Jurkat, Clone E6-1 (cell line): ENCODE results near the gene SCAF8. TPM values are rescaled to one million over a fixed set of nuclear protein-coding genes. Genes with fewer than 3 reads are reported as not detected.
"Not testable (repeated sequence)": the region's sequence is repeated elsewhere in the genome, so short reads cannot be mapped to it uniquely, and the experiment has no call there.

Experiments used
- DNase-seq: peaks from one replicate; pipeline ENCODE4 v3.0.0-alpha.2; 2011; ENCODE audit warnings: low read depth, low spot score
- H3K4me3 ChIP-seq: 2 replicates; pipeline ENCODE4 v1.5.1; 2011; ENCODE audit warnings: mild to moderate bottlenecking, low read length, control low read depth, moderate library complexity
- polyA plus RNA-seq: library from polyadenylated mRNA; unstranded; fragments of >200 nt; gene quantifications from one replicate; pipeline ENCODE4 v1.2.1, GENCODE V29; 2012; ENCODE audit warnings: missing spikeins; ENCODE audit not compliant: insufficient read length, insufficient read depth

The SCAF8 gene, protein sequence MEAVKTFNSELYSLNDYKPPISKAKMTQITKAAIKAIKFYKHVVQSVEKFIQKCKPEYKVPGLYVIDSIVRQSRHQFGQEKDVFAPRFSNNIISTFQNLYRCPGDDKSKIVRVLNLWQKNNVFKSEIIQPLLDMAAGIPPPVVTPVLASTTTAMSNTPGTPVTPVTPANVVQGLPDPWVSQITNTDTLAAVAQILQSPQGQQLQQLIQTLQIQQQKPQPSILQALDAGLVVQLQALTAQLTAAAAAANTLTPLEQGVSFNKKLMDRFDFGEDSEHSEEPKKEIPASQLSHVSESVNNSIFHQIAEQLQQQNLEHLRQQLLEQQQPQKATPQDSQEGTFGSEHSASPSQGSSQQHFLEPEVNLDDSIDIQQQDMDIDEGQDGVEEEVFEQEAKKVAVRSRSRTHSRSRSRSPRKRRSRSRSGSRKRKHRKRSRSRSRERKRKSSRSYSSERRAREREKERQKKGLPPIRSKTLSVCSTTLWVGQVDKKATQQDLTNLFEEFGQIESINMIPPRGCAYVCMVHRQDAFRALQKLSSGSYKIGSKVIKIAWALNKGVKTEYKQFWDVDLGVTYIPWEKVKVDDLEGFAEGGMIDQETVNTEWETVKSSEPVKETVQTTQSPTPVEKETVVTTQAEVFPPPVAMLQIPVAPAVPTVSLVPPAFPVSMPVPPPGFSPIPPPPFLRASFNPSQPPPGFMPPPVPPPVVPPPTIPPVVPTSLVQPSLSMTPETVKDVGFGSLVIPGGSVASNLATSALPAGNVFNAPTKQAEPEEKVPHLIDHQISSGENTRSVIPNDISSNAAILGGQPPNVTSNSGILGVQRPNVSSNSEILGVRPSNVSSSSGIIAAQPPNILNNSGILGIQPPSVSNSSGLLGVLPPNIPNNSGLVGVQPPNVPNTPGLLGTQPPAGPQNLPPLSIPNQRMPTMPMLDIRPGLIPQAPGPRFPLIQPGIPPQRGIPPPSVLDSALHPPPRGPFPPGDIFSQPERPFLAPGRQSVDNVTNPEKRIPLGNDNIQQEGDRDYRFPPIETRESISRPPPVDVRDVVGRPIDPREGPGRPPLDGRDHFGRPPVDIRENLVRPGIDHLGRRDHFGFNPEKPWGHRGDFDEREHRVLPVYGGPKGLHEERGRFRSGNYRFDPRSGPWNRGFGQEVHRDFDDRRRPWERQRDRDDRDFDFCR (N-terminal part only)
- 12.9 TPM for polyA plus RNA-seq

DNA sequence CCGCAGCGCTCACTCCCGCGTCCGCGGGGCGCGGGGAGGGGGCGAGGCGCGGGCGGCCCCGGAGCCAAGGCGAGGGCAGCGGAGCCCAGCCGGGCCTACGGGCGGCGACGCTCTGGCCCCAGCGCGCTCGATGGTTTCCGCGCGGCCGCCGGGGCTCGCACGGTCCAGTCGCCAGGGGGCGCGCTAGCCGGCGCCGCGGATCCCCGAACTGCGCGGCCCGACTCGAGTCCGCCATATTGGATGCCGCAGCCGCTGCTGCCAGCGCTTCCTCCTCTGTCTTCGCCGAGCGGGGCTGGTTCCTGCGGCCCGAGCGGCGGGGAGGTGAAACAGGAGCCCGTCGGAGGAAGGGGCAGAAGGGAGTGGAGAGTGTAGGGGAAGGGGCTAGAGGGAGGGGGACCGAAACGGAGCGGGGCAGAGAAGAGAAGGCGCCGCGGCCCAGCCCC lies at the start of gene SCAF8:
Gene SCAF8 (plus strand): TSS at position 234 of the 443 bp plus-strand sequence. CDS start 485 bp downstream, outside the sequence.
- DNase-seq, result peak; percentile 64
- H3K4me3 ChIP-seq, result peak within 1 kb of the TSS; percentile 85

DNA sequence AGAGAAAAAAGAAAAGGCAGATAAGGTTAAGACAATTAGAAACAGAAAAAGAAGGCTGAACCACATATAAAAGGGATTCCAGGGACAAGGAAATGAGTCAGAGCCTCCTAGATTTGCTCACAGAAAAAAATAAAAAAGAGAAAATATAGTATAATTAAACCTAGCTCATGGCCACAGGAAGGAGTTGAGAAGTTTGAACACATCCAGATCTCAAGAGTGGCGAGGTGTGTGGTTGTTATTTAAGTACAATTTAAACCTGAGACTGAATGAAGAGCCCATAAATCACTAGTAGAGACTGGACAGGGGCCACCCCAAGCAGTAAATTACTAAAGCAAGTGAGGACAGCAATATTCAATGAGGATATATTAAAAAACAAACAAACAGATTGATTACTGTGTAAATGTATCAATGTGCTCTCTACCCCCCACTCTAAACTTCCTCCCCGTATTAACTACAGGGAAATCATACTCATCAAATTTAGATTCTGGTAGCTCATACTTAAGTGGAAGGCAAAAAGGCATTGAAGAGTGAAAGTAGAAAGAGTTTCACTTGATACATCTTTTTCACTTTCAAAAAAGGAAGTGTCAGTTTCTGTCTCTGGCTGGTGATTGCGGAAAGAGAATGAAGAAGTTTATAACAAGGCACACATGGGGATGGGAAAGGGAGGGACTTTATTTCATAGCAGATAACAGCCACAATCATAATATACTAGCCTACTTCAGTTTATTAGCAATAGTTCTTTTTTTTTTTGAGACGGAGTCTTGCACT lies 49.3 kb upstream of the SCAF8 start:
- no peak overlapping the region for H3K4me3 ChIP-seq
- DNase-seq, result no peak

DNA sequence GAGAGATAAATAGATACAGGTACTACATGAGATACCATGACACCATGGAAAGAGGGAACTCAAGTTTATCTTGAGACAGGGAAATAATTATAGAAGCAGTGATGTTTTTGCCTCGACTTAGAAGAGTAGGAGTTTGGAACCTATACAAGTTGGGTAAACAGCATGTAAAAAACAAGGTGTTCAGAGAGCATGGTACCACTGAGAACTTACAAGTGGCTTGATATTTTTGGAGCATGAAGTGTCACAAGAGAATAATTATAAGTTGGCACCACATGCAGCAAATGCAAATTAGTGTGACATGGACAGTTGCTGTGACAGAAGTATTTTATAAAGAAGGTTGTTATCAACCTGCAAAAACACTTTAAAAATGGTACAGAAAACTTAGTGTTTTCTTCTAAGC lies 47.1 kb upstream of the SCAF8 start:
- H3K4me3 ChIP-seq, result no peak overlapping the region
- no peak for DNase-seq

DNA sequence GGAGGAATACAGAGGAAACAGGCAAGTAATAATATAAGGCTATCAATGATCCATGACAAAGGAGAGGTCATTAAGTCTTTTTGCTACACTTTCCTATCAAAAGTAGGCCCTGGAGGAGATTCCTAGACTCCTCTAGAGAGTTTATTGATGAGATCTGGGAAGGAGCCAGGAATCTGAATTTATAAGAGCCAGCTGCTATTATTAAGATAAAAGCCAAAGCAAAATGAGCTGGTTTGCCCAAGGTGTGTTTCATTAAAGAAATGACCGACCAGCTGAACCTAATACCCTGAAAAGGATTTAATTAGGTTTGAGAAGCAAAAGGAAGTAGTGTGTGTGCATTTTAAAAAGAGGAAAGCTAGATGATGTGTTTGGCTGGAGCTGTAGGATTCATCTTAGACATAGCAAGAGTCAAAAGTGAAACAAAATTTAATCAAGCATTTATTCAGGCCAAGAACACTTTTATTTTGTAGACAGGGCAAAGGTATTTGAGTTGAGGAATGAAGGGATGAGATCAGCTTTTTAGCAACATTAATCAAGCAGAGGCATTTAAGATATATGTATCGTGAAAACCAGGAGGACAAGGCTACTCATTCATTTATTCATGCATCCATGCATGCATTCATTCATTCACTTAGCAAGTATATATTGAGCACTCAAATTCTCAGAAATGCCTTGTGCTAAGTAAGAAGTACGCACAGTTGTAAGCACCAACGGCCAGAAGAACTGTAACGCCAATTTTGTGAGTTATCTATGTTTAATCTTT lies 43.5 kb upstream of the SCAF8 start:
- no peak overlapping the region for H3K4me3 ChIP-seq
- DNase-seq, result no peak

DNA sequence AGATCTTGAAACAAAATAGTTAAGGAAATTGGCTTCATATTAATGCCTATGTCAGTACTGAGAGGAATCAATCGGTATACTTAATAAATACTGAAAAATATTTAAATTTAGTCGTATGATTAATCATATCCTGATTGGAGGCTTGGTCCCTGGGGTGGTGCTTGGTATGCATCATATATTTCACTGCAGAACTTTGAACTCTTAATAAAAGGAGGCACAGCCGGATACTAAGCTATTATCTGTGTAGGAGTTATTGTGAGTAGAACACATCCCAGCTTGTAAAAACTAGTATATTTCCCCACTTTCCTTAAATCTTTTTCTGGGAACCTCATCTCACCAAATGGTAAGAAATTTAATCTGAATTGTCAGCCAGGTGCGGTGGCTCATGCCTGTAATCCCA lies 42.4 kb upstream of the SCAF8 start:
- no peak overlapping the region for H3K4me3 ChIP-seq
- no peak for DNase-seq

DNA sequence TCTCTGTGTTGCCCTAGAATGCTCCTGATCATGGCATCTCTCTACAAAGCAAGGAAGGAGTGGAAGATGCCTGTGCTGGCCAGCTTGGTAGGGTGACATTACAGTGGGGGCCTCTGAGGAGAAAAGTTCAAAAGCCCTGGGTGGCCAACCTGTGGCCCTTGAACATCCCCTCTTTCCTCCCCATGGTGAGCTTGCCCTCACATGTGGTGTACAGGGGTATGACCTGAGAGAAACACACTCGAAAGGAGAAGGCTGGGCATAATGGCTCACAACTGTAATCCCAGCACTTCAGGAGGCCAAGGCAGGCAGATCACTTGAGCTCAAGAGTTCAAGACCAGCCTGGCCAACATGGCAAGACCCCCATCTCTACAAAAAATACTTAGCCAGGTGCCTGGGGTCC lies 36.6 kb upstream of the SCAF8 start:
- no peak overlapping the region for H3K4me3 ChIP-seq
- no peak for DNase-seq

DNA sequence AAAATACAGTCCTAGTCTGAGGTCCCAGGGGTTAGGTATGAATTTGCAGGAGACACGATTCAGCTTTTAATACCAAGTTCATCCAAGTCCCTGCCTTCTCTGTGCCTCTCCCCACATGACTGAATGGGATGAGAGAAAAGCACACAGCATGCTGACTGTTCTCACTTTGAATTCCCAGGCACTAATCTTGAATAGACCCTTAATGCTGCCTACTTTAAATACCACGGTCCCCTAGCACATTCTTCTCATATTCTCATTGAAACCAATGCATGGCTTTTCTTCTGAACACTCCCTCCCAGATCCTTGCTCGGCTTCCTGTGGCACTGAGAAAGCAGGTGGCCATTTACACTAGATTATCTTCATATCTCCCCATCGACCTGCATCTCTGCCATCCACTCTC lies 30.1 kb upstream of the SCAF8 start:
- no peak for DNase-seq
- H3K4me3 ChIP-seq, result no peak overlapping the region

DNA sequence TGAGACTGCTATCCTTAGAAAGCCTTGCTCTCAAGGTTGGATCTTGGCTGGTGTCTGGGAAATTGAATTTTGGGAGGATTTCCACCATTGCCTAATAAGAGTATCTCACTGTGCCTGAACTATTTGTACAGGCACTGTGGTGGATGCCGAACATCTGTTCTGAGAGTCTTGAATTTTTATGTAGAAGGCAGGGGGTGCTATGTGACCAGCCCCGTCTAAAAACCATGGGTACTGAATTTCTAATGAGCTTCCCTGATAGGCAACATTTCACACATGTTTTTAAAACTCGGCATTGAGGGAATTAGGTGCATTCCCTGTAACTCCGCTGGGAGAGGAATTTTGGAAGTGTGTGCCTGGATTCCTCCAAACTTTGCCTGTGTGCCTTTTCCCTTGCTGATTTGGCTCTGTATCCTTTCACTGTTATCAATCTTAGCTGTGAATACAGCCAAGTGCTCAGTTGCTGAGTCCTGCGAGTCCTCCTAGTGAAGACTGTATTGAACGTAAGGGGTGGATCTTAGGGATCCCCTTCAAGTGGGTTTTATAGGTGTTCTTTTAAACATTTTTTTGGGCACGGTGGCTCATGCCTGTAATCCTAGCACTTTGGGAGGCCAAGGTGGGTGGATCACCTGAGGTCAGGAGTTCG lies 27.6 kb upstream of the SCAF8 start:
- DNase-seq, result no peak
- H3K4me3 ChIP-seq, result no peak overlapping the region

DNA sequence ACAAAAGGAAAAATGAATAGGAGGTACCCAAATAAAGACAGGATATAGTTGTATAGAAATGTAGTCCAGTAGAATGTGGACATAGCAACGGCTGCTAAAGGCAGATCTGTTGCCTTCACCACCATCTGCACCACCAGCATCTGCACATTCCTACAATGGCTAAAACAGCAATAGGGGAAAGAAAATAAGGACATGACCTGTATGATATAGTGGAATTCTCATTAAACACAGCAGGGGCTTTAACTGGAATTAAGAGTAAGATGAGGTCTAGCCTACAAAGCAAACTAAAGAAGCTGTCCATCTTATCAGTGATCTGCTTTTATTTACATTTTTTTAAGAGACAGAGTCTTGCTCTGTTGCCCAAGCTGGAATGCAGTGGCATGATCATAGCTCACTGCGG lies 26.8 kb upstream of the SCAF8 start:
- H3K4me3 ChIP-seq, result no peak overlapping the region
- DNase-seq, result no peak

DNA sequence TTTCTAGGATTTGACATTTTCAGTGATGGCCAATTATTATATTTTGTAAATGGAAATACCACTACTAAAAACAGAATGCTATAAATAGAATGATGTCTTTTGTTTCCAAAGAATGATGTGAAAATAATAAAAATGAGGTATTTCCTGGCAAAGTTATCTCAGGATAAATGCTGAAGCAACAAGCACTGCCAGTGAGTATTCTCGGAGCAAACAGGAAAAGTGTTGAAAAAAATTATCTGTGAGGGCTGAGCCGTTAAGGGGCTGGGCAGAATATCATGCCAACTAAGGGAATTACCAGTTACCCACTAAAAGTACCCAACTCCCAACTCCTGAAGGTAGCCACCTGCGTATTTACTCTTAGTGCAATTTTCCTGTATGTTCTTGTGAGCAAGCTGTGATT lies 23.6 kb upstream of the SCAF8 start:
- H3K4me3 ChIP-seq, result no peak overlapping the region
- DNase-seq, result no peak

DNA sequence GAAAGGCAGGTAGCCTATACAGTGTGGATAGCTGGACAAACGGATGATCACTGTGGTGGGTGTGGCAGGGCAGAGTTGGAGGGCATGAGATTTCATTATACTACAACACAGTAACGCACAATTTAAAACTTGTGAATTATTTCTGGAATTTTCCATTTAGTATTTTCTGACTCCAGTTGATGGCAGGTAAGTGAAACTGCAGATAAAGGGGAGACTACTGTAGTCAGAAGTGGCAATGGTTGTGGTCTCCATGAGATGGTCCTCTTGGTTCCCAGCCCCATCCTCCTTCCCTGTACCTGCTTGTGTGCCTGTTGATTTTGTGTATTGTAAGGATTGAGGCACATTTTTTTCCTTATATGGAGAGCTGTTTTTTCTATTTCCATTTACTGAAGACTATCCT lies 22.5 kb upstream of the SCAF8 start:
- no peak for DNase-seq
- no peak overlapping the region for H3K4me3 ChIP-seq

DNA sequence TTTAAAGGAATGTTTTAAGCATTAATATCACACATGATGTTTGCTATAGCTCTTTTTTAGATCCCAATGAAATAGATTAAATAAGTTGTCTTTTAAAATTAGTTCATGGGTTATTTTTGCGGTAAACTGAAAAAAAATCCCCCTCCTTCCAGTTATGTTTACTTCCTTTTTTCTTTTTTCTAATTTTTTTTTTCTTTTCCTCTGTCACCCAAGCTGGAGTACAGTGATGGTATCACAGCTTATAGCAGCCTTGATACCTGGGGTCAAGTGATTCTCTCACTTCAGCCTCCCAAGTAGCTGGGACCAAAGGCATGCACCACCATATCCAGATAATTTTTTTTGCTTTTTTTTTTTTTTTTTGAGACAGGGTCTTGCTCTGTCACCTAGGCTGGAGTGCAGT lies 17.8 kb upstream of the SCAF8 start:
- H3K4me3 ChIP-seq, result no peak overlapping the region
- DNase-seq, result no peak

DNA sequence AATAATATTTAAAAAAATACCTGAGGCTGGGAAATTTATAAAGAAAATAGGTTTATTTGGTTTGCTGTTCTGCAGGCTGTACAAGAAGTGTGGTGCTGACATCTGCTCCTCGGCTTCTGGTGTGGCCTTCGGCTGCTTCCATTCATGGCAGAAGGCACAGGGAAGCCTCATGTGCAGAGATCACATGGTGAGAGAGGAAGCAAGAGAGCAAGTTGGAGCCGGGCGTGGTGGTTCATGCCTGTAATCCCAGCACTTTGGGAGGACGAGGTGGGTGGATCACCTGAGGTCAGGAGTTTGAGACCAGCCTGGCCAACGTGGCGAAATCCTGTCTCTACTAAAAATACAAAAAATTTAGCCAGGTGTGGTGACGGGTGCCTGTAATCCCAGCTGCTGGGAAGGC lies 16.9 kb upstream of the SCAF8 start:
- DNase-seq, result not testable (repeated sequence)

DNA sequence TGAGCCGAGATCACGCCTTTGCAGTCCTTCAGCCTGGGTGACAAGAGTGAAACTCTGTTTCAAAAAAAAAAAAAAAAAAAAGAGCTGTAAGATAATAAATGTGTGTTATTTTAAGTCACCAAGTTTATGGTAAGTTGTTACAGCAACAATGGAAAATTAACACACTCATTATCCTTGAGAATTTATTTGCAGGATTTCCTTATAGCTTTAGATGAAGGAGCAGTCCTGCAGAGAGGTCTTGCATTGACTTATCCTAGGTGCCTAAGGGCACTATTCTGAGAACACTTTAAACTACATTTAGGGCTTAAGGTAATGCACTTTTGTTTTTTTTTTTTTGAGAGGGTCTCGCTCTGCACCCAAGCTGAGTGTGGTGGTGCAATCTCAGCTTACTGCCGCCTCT lies 13.8 kb upstream of the SCAF8 start:
- DNase-seq, result no peak
- no peak overlapping the region for H3K4me3 ChIP-seq

More for the DNA sequence above, 16.9 kb upstream of the SCAF8 start:
- not testable (repeated sequence) for H3K4me3 ChIP-seq

DNA sequence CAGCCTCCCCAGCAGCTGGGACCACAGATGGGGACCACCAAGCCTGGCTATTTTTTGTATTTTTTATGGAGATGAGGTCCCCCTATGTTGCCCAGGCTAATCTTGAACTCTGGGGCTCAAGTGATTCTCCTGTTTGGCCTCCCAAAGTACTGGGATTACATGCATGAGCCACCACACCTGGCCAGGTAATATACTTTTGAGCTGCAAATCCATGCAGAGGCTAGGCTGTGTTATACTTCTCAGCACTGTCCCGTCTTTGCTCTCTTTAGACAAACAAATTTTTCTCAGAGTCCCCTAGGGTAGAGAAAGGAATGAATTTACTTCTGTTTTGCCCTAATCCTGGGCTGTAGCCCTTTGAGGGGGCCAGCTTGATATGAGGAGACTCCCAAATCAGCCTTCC lies 13.4 kb upstream of the SCAF8 start:
- no peak for DNase-seq
- H3K4me3 ChIP-seq, result no peak overlapping the region

DNA sequence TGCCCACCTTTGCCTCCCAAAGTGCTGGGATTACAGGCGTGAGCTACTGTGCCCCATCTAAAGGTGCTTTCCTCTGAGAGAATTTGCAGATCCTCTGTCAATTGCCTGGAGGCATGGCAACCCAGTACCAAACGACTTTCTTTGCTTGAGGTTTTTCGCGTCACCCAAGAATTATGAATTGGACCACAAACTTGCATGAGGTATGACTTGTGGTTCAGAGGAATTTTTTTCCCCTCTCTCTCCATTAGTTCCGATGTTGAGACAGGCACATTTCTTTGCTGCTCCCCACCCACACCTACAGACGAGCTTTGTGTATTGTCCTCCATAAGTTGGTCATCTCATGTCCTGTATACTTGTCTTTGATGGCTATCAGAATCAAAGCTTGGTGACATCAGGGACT lies 11.8 kb upstream of the SCAF8 start:
- peak; percentile 77 for DNase-seq
- H3K4me3 ChIP-seq, result no peak overlapping the region

DNA sequence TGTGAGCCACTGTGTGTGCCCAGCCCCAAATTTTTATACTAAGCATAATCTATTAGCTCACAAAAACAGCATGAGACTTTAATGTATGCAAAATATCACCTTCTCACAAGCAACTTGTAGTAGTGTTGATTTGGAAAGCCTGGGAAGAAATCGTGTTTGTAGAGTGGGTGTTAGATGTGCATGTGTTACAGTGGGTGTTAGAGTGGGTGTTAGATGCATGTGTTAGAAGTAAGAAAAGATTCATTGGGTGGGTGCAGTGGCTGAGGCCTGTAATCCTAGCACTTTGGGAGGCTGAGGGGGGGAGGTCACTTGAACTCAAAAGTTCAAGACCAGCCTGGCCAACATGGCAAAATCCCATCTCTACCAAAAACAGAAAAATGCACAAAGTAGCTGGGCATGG lies 6.3 kb upstream of the SCAF8 start:
- H3K4me3 ChIP-seq, result no peak overlapping the region
- no peak for DNase-seq
